GM13976 (cell line): Measurements from ENCODE around the gene DRG2.

Experiments
- DNase-seq: peaks from one replicate; pipeline ENCODE4 v3.0.0; 2012; ENCODE audit warnings: low spot score
- in situ Hi-C: fragments of 300-500 bp; cut with MboI; formaldehyde crosslinking; loops from one replicate; pipeline ENCODE4 v1.12.0; 2022; ENCODE audit warnings: low sequenced_read_pairs, mixed read lengths, inconsistent platforms; ENCODE audit not compliant: unreplicated experiment
- TF ChIP-seq, protein P1 (sequence below): IDR thresholded peaks from 2 replicates; pipeline ENCODE4 v1.5.1; 2012; ENCODE audit warnings: borderline replicate concordance, mild to moderate bottlenecking; ENCODE audit not compliant: insufficient read depth; ENCODE audit errors: extremely low read depth, missing control alignments, control extremely low read depth

The DRG2 gene, protein sequence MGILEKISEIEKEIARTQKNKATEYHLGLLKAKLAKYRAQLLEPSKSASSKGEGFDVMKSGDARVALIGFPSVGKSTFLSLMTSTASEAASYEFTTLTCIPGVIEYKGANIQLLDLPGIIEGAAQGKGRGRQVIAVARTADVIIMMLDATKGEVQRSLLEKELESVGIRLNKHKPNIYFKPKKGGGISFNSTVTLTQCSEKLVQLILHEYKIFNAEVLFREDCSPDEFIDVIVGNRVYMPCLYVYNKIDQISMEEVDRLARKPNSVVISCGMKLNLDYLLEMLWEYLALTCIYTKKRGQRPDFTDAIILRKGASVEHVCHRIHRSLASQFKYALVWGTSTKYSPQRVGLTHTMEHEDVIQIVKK

DNA sequence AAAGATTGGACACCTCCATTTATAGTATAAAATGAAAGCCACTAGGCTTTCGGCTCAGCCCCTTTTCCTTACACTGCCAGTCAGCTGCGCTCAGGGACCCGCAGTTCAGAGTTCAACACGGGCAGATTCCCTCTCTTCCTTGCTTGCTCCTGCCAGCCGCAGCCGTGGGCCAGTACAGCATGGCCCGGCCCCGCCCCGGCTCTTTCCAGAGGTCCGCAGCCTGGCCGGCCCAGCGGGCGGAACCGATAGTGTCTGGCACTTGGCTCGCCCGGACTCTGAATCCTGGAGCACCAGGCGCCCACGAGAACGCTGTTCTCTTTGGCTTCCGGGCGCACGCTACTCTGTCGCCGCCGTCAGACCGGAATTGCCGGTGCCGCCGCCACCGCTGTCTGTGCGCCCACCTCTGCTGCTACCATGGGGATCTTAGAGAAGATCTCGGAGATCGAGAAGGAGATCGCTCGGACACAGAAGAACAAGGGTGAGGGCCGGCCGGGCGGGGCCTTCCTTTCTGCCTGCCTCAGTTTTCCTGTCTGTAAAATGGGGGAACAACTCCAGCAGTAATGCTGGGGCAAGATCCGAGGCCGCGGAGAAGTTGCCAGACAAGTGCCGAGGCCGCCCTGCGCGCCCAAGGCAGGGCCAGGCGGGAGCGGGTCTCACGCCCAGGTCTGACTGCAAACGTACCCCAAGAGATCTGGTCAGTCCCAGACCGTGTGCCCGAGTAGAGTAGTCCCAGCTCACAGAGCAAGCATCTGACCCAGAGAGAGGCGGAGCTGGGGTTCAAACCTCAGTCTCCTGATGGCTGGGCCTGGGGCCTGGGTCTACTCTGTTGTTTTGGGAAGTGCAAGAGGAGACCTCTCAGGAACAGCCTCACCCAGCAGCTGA lies at the start of gene DRG2:
Gene DRG2, plus strand, starts transcription at position 339 of the 882 bp plus-strand sequence. Its CDS starts 76 bp downstream, at position 415.
- TF ChIP-seq, protein P1, sequence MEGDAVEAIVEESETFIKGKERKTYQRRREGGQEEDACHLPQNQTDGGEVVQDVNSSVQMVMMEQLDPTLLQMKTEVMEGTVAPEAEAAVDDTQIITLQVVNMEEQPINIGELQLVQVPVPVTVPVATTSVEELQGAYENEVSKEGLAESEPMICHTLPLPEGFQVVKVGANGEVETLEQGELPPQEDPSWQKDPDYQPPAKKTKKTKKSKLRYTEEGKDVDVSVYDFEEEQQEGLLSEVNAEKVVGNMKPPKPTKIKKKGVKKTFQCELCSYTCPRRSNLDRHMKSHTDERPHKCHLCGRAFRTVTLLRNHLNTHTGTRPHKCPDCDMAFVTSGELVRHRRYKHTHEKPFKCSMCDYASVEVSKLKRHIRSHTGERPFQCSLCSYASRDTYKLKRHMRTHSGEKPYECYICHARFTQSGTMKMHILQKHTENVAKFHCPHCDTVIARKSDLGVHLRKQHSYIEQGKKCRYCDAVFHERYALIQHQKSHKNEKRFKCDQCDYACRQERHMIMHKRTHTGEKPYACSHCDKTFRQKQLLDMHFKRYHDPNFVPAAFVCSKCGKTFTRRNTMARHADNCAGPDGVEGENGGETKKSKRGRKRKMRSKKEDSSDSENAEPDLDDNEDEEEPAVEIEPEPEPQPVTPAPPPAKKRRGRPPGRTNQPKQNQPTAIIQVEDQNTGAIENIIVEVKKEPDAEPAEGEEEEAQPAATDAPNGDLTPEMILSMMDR, result no peak
- in situ Hi-C loops, result no loop called here
- peak; percentile 96 for DNase-seq

DNA sequence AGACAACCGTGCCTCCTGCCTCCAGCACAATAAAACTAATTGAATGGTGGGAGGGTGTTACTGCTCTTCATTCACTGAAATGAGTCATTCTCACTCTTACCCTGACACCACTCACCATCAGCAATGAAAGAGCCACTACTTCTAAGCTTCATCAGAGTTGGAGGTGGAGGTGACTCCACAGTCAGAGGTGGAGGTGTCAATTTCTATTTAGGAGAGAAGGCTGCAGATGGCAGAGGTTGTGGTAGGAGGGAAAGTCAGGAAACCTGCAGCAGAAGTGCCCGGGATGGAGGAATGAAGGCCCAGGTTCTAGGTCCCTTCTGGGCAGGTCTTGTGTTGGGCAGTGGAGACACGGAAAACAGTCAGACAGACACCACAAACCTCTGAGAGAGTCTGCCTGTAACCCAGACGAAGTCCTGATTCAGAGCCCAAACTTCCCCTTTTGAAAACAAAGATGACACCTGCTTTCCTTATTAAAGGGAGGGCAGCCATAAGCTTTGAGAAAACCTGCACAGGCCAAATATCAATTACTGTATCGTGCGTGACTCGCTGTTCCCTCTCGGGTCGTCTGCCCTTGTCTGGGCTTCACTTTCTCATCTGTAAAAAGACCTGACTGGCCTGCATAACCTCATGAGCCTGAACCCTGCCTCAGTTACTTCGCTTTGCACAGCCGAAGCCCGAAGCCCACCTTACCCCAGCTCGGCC lies 49.4 kb upstream of the DRG2 start:
- TF ChIP-seq, protein P1, result no peak
- DNase-seq, result peak; percentile 55

DNA sequence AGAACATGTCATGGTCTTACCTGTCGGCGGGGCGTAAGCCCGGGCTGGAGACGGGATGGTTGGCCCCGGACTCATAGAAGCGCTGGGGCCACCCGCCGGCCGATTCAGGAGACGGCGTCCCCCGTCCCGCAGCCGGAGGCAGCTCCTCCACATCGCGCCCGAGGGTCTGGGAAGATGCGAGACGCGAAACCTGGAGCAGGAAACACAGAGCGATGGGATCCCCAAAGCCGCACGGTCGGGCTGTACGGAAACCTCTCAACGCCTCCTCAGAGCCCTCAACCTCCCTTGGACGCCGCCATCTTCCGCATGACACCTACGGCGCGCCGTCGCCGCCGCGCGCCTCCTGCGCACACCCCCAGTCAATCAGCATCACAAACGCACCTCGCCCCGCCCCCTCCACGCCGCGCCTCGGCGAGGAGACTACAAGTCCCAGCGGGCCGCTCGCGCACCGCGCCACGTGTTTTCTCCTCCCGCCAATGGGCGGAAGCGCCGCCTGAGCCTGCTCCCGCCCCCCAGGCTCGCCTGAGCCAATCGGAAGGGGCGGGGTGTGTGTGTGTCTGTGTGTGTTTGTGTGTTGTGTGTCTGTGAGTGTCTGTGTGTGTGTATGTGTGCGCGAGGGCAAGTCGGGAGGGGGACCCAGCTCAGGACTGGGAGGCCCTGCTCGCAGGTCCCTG lies 48.8 kb upstream of the DRG2 start, which contains the start of the genes ATPAF2 and GID4:
Gene ATPAF2, minus strand, starts transcription at position 308 of the 674 bp plus-strand sequence. Its CDS starts 155 bp downstream, at position 153.
Gene GID4, plus strand, starts transcription at position 548 of the 674 bp plus-strand sequence. Its CDS starts 57 bp downstream, at position 605.
- in situ Hi-C loops, result loop anchor here (10.0 kb wide), 1 partner anchor 354 kb away; the partner anchor contains the start of gene RAI1
- DNase-seq, result peak; percentile 99
- TF ChIP-seq, protein P1, result no peak

More for the DNA sequence above, 49.4 kb upstream of the DRG2 start:
- in situ Hi-C loops, result loop anchor here (10.0 kb wide), 1 partner anchor 353 kb away; the partner anchor contains the start of gene RAI1

DNA sequence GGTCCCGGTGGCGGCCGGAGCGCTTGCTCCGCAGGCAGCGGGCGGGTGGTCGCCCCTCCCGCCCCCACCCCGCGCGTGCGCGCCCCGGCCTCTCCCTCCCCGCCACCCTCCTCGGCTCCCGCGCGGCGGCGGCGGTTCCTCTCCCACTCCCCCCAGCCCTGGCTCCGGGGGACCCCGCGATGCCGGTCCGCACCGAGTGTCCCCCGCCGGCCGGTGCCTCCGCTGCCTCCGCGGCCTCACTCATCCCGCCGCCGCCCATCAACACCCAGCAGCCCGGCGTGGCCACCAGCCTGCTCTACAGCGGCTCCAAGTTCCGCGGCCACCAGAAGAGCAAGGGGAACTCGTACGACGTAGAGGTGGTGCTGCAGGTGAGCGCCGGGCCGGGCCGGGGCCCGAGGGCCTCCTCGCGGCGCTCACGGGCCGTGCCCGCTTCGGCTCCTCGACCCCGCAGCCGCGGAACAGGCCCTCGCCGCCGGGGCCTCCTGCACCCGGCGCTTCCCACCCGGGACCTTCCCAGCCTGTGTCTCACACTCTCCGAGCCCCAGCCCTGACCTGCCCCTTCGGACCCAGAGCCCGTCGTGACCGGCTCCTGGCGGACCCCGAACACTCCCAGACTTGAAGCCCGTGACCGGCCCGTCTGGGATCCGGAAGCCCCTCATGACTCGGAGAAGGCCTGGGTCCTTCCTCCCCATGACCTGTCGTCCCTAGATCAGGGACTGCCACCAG lies 48.0 kb upstream of the DRG2 start:
- TF ChIP-seq, protein P1, result no peak
- no peak for DNase-seq
- in situ Hi-C loops, result loop anchor here (10.0 kb wide), 1 partner anchor 355 kb away; the partner anchor contains the start of gene RAI1

DNA sequence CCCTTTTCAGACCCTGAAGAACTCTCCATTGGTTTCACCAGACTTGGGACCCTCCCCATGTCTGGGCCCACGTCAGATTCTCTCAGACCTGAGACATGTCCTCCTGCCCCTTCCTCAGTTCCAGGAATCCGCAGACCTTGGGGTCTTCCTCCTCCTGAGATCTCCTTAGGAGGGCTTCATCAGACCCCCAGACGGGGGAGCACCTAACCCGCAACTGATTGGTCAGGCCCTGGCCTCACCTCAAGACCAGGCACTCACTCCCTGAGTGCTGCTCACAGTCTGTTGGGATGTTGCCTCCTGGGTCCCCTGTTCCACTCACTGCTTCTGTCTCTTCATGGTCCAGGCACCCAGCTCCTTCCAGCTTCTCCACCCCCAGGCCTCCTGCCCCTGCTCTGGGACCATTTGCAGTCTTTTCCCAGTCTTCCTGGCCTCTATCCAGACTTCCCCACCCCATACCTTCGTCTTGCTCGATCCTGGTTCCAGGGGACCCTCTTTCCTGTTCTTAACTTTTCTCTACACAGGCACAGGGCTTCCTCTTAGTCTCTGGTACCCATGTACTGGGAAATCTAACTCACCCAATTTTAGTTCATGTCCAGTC lies 47.4 kb upstream of the DRG2 start:
- in situ Hi-C loops, result no loop called here
- TF ChIP-seq, protein P1, result no peak
- no peak for DNase-seq
